Subcutaneous adipose tissue (tissue), 4 donors: ENCODE measurements around the gene SMARCAL1. TPM values are rescaled to one million over a fixed set of nuclear protein-coding genes. Genes with fewer than 3 reads are reported as not detected.

Experiments
- total RNA-seq, 4 donors: library from RNA; depleted of rRNA; stranded (reverse); fragments of >200 nt; gene quantifications; one replicate each; pipeline ENCODE4 v1.1.0, GENCODE V29; 2016
- TF ChIP-seq, protein P1 (sequence below): fragments of 450-650 bp; IDR thresholded peaks from one replicate; pipeline ENCODE4 v1.5.1; 2016; ENCODE audit warnings: low read depth, mild to moderate bottlenecking, control low read depth, antibody characterized with exemption, moderate library complexity

Gene SMARCAL1
- total RNA-seq, 4 donors from 2014 or later = 13.2 to 39.7 (median 23.6) TPM

DNA sequence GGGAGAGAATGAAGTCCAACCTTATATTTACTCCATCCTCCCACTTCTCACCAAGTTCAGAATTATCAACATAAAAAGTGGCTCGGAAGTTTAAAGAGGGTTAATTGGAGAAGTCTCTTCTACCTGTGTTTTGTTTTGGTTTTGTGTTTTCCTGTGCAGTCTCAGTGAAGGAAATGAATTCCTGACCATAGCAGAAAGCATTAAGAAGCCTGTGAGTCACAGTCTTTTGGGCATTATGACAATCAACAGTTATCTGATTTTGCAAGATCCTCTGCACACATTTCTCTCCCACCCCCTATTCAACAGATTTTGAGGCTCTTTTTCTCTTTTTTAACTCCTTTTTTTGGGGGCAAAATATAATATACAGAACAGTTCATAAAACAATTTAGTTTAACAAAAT, 77.8 kb downstream of the SMARCAL1 start:
- TF ChIP-seq, protein P1, sequence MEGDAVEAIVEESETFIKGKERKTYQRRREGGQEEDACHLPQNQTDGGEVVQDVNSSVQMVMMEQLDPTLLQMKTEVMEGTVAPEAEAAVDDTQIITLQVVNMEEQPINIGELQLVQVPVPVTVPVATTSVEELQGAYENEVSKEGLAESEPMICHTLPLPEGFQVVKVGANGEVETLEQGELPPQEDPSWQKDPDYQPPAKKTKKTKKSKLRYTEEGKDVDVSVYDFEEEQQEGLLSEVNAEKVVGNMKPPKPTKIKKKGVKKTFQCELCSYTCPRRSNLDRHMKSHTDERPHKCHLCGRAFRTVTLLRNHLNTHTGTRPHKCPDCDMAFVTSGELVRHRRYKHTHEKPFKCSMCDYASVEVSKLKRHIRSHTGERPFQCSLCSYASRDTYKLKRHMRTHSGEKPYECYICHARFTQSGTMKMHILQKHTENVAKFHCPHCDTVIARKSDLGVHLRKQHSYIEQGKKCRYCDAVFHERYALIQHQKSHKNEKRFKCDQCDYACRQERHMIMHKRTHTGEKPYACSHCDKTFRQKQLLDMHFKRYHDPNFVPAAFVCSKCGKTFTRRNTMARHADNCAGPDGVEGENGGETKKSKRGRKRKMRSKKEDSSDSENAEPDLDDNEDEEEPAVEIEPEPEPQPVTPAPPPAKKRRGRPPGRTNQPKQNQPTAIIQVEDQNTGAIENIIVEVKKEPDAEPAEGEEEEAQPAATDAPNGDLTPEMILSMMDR = no peak

DNA sequence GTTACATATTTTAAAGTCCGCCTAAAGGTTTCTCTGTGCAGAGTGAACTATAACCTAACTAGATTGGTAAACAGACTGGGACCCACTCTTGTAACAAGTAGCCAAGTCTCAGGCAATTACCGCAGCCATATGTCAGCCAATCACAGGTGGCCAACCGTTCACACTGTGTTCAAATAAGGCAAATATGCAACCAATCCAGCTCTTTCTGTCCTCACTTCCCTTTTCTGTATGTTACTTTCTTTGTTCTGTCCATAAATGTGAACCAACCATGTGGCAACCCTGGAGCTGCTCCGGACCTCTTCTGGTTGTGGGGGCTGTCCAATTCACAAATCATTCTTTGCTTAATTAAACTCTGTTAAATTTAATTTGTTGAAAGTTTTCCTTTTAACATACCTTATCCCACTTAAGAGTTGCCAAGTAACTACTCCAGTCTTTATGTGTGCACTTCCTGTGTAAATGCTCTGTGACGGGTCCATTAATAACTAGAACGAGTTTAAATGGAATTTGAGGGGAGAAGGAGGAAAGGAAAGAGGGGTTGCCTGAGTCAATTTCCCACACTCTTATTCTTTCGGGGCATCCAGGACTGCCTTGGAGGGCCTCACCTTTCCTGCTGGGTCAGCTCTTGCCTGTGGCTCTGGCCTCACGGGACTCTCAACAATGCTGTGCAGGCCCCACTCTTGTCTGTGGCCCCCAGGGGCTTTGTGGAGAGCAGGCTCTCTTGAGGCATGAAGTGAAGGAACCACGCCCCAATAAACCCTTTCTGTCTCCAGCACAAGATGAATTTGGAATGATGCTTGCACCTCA, 79.7 kb downstream of the SMARCAL1 start:
- TF ChIP-seq, protein P1 = no peak

DNA sequence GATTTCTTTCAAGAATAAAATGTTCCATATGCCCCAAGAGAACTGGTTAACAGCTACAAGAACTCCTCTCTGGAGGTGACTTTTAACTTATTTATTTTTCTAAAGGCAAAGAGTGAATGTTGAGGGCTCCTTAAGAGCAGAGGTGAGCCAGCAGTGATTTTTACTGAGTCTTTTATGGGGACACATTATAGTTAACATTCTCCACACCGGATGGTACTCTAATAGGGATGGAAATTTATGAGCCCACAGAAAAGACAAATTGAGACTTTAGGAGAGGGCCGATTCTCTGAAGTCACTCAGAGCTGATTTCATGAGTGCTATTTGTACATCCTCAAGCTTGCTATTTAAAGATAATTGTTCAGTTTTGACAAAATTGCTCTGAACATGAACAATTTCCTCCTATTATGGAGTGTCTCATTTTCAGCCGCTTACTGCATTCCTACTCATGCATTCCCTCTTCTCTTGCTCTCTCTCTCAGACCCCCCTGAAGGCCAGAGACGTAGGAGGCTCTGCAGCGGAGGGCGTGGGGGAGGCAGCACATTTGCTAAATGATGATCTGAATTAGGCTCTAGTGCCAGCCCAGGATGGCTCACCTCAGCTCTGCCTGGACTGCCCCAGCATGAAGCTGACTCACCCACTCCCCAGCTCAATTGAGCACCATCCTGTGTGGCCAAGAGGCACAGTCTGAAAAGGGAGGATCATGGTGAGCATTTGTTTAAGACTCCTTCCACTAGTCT, 80.5 kb downstream of the SMARCAL1 start:
- TF ChIP-seq, protein P1 = no peak

DNA sequence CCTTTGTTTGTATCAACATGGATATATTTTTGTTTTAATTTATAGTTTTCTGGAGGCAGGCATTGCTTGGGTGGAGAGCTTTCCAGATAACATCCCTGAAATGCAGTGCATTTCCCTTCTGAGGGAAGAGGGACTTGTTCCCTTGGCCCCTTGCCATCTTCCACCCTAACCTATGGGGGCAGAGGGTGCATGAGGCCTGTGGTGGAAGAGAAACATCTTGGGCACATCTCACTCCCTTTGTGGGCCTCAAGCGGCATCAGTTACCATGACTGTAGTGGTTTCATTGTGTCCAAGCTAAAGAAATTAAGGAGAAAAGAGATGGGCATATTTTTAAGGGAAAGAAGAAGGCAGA, 81.0 kb downstream of the SMARCAL1 start:
- TF ChIP-seq, protein P1 = no peak

- TF ChIP-seq, protein P1 = no peak
Measured at GRCh38 chr2:216495656-216496055, 83.4 kb downstream of the SMARCAL1 start.

DNA sequence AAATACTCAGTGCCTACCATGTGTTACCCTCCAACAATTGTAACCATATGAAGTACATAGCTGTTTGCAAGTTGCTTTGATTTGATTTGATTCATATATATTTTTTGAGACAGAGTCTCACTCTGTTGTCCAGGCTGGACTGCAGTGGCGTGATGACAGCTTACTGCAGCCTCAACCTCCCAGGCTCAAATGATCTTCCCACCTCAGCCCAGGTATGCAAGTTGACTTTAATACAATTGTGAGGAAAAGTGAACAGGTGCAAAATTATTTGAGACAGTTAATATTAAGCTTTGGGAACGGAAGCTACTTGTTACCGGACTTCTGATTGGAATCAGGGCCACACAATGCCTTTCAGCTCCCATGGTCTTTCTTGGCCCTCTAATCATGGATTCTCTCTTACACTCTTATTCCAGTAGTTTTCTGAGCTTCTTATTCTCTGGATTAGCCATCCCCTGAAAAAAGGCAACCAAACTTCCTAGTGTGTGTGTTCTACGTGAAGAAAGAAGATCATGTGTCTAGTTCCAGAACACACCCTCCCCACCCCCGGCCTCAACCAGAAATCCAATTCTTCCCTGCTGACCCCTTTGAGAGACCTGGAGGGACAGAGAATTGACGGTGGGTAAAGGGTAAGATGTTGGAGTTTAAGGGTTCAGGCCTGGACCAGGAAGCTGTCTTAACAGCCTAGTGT, 85.2 kb downstream of the SMARCAL1 start:
- TF ChIP-seq, protein P1 = no peak

DNA sequence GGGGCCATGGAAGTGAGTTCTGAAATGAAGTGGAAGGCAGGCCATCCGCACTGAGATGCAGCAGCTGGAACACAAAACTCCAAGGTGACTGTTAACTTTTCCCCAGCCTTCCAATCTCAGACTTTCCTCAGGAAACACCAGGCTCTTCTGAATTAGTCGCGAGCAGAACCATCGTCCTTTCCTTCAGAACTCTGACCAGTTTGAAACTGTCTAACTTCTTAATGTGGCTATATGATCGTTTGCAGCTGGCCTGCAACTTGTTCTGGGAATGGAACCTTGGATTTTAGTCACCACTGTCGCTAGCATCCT, 85.7 kb downstream of the SMARCAL1 start:
- TF ChIP-seq, protein P1 = no peak
